H1 (cell line): ENCODE data around the gene ZNF528. TPM values are rescaled to one million over a fixed set of nuclear protein-coding genes. Genes with fewer than 3 reads are reported as not detected.

Experiments used
- CTCF ChIA-PET: fragments of 300-600 bp; sonication (Branson Sonifier 250); formaldehyde crosslinking; loops from one replicate; lab custom pipeline; 2021; ENCODE audit not compliant: partially characterized antibody; lab: Charles Lee
- POLR2A ChIA-PET: fragments of 300-600 bp; sonication (Branson Sonifier 250); formaldehyde crosslinking; loops from one replicate; lab custom pipeline; 2021; ENCODE audit warnings: inconsistent platforms; ENCODE audit not compliant: partially characterized antibody; lab: Charles Lee
- DNase-seq, 2 experiments: peaks; one replicate each; pipeline versions ENCODE4 v3.0.0 to v3.0.0-alpha.2; 2010 to 2022; ENCODE audit warnings: low spot score in 2 of 2, low read depth in 1 of 2, mixed read lengths in 1 of 2
- FAIRE-seq: peaks from 2 replicates; lab custom pipeline; 2011; peaks lifted over from hg19 to GRCh38; lab: Jason Lieb, UNC
- H2AFZ ChIP-seq: 2 replicates; pipeline ENCODE4 v1.8.1; 2012; ENCODE audit warnings: low read length, inconsistent platforms
- H2AK5ac ChIP-seq: 2 replicates; pipeline ENCODE4 v1.6.1; 2013; ENCODE audit warnings: low read depth, low read length
- H2BK120ac ChIP-seq: replicated peaks from 2 replicates; pipeline ENCODE3; 2013; ENCODE audit warnings: low read depth, low read length, inconsistent platforms
- H2BK12ac ChIP-seq: 2 replicates; pipeline ENCODE4 v1.6.1; 2013; ENCODE audit warnings: low read depth, low read length
- H2BK15ac ChIP-seq: 2 replicates; pipeline ENCODE4 v1.6.1; 2013; ENCODE audit warnings: low read length
- H2BK20ac ChIP-seq: 2 replicates; pipeline ENCODE4 v1.6.1; 2013; ENCODE audit warnings: low read length
- H2BK5ac ChIP-seq: 2 replicates; pipeline ENCODE4 v1.6.1; 2013; ENCODE audit warnings: low read depth, low read length
- H3K14ac ChIP-seq: 2 replicates; pipeline ENCODE4 v1.6.1; 2013; ENCODE audit warnings: inconsistent platforms; ENCODE audit not compliant: insufficient read length
- H3K18ac ChIP-seq: 2 replicates; pipeline ENCODE4 v1.6.1; 2013; ENCODE audit warnings: low read length; ENCODE audit errors: extremely low read depth
- H3K23ac ChIP-seq: 2 replicates; pipeline ENCODE4 v1.6.1; 2013; ENCODE audit warnings: inconsistent platforms; ENCODE audit not compliant: insufficient read length
- H3K23me2 ChIP-seq: 2 replicates; pipeline ENCODE4 v1.6.1; 2013; ENCODE audit warnings: low read depth, low read length
- H3K27ac ChIP-seq: 2 replicates; pipeline ENCODE4 v1.6.1; 2011; ENCODE audit warnings: low read depth, low read length, inconsistent platforms
- H3K27me3 ChIP-seq, 4 experiments: replicated peaks in 1 of 4; 1 replicate in 1 of 4; 2 replicates in 3 of 4; pipeline versions ENCODE4 v1.6.1 to v1.8.1; 2011 to 2013; ENCODE audit warnings: low read length in 3 of 4, mild to moderate bottlenecking in 3 of 4, inconsistent platforms in 2 of 4, mixed read lengths in 2 of 4, moderate library complexity in 1 of 4; ENCODE audit not compliant: control insufficient read depth in 3 of 4, insufficient read depth in 3 of 4; ENCODE audit errors: extremely low read depth in 1 of 4
- H3K36me3 ChIP-seq, 4 experiments: 2 replicates each; pipeline versions ENCODE4 v1.6.1 to v1.8.1; 2011 to 2013; ENCODE audit warnings: mild to moderate bottlenecking in 4 of 4, low read length in 3 of 4, moderate library complexity in 2 of 4, control low read depth in 1 of 4, inconsistent platforms in 1 of 4; ENCODE audit not compliant: insufficient read depth in 4 of 4, control insufficient read depth in 2 of 4
- H3K4ac ChIP-seq: replicated peaks from 2 replicates; pipeline ENCODE3; 2013; ENCODE audit warnings: low read length, low read depth, mixed read lengths, inconsistent platforms; ENCODE audit not compliant: insufficient read length
- H3K4me1 ChIP-seq, 4 experiments: replicated peaks in 1 of 4; 1 replicate in 1 of 4; 2 replicates in 3 of 4; pipeline versions ENCODE4 v1.6.1 to v1.8.1; 2011 to 2013; ENCODE audit warnings: low read length in 3 of 4, inconsistent platforms in 2 of 4, mixed read lengths in 1 of 4; ENCODE audit not compliant: insufficient read depth in 4 of 4, control insufficient read depth in 3 of 4
- H3K4me2 ChIP-seq, 2 experiments: 2 replicates each; pipeline versions ENCODE4 v1.6.1 to v1.8.1; 2011 to 2013; ENCODE audit warnings: low read depth in 2 of 2, low read length in 2 of 2, control low read depth in 1 of 2, inconsistent platforms in 1 of 2, mild to moderate bottlenecking in 1 of 2; ENCODE audit not compliant: insufficient read depth in 1 of 2
- H3K4me3 ChIP-seq, 4 experiments: fragments of 200-600, 300-600 bp in 1 of 4; sonication (generic), shearing (Covaris generic), sonication (Bioruptor Twin) in 1 of 4; 2 replicates each; pipeline versions ENCODE4 v1.5.1 to v1.8.1; 2011 to 2016; ENCODE audit warnings: low read length in 4 of 4, low read depth in 3 of 4, control low read depth in 2 of 4, inconsistent platforms in 2 of 4, mild to moderate bottlenecking in 2 of 4, mixed read lengths in 1 of 4, moderate library complexity in 1 of 4; ENCODE audit not compliant: insufficient read depth in 2 of 4; ENCODE audit errors: extremely low read depth in 1 of 4
- H3K56ac ChIP-seq: replicated peaks from 2 replicates; pipeline ENCODE3; 2013; ENCODE audit warnings: low read depth, mild to moderate bottlenecking, mixed read lengths, low read length, inconsistent platforms; ENCODE audit not compliant: insufficient read length
- H3K79me1 ChIP-seq: 2 replicates; pipeline ENCODE4 v1.6.1; 2013; ENCODE audit warnings: low read depth, low read length, control low read depth
- H3K79me2 ChIP-seq, 2 experiments: 2 replicates each; pipeline versions ENCODE4 v1.6.1 to v1.8.1; 2012 to 2013; ENCODE audit warnings: low read length in 2 of 2, mild to moderate bottlenecking in 2 of 2, inconsistent platforms in 1 of 2; ENCODE audit not compliant: insufficient read depth in 2 of 2, control insufficient read depth in 1 of 2
- H3K9ac ChIP-seq, 4 experiments: replicated peaks in 1 of 4; 1 replicate in 1 of 4; 2 replicates in 3 of 4; pipeline versions ENCODE4 v1.6.1 to v1.8.1; 2011 to 2013; ENCODE audit warnings: low read depth in 3 of 4, low read length in 3 of 4, control low read depth in 2 of 4, mild to moderate bottlenecking in 2 of 4, moderate library complexity in 2 of 4, inconsistent platforms in 1 of 4; ENCODE audit errors: extremely low read depth in 1 of 4
- H3K9me3 ChIP-seq, 2 experiments: 2 replicates each; pipeline versions ENCODE4 v1.6.1 to v1.8.1; 2012 to 2013; ENCODE audit warnings: mild to moderate bottlenecking in 2 of 2, moderate library complexity in 2 of 2, control low read depth in 1 of 2, inconsistent platforms in 1 of 2, low read depth in 1 of 2, low read length in 1 of 2, mixed read lengths in 1 of 2; ENCODE audit not compliant: insufficient read depth in 2 of 2
- H4K20me1 ChIP-seq, 2 experiments: replicated peaks in 1 of 2; 2 replicates each; pipeline versions ENCODE3 to v1.8.1; 2011 to 2013; ENCODE audit warnings: inconsistent platforms in 2 of 2, low read length in 2 of 2, mild to moderate bottlenecking in 1 of 2; ENCODE audit not compliant: insufficient read depth in 2 of 2, control insufficient read depth in 1 of 2
- H4K5ac ChIP-seq: 2 replicates; pipeline ENCODE4 v1.6.1; 2013; ENCODE audit warnings: low read length, low read depth, mixed read lengths, inconsistent platforms; ENCODE audit not compliant: insufficient read length
- H4K8ac ChIP-seq: 2 replicates; pipeline ENCODE4 v1.8.0; 2013; ENCODE audit warnings: mild to moderate bottlenecking, moderate library complexity, low read length, inconsistent platforms; ENCODE audit not compliant: insufficient read depth; ENCODE audit errors: extremely low read depth
- H4K91ac ChIP-seq: replicated peaks from 2 replicates; pipeline ENCODE3; 2013; ENCODE audit warnings: low read length, mixed read lengths, inconsistent platforms; ENCODE audit not compliant: insufficient read length
- CTBP2 ChIP-seq: IDR thresholded peaks from 2 replicates; pipeline ENCODE4 v1.7.0; 2011; ENCODE audit warnings: borderline replicate concordance, mild to moderate bottlenecking, moderate library complexity, mixed read lengths, low read length; ENCODE audit not compliant: insufficient read depth, insufficient read length
- CTCF ChIP-seq, 3 experiments: IDR thresholded peaks; 1 replicate in 2 of 3; 2 replicates in 1 of 3; pipeline versions ENCODE4 v1.5.1 to v1.6.1; 2011; ENCODE audit warnings: low read length in 3 of 3, mild to moderate bottlenecking in 3 of 3, inconsistent platforms in 2 of 3, low read depth in 1 of 3, moderate library complexity in 1 of 3; ENCODE audit not compliant: insufficient read depth in 1 of 3; ENCODE audit errors: control extremely low read depth in 1 of 3
- RAD21 ChIP-seq, 2 experiments: IDR thresholded peaks in 1 of 2; conservative IDR thresholded peaks in 1 of 2; 2 replicates each; pipeline ENCODE4 v1.6.1; 2011; ENCODE audit warnings: low read depth in 2 of 2, low read length in 2 of 2, improper control_type of control experiment in 1 of 2, inconsistent platforms in 1 of 2, mild to moderate bottlenecking in 1 of 2, moderate library complexity in 1 of 2
- WGBS, 2 experiments: shearing (Covaris generic) in 1 of 2; methylation state at CpG; one replicate each; pipeline versions ENCODE4 v1.1.6 to v1.1.7; 2013 to 2015; ENCODE audit warnings: low lambda C conversion rate in 2 of 2, mixed read lengths in 2 of 2, inconsistent platforms in 1 of 2, low coverage in 1 of 2, missing lambda C conversion rate in 1 of 2; ENCODE audit not compliant: insufficient replicate concordance in 2 of 2, insufficient coverage in 1 of 2, insufficient read length in 1 of 2; ENCODE audit errors: extremely low coverage in 1 of 2, missing lambda C conversion rate in 1 of 2; 5-methylcytosine and 5-hydroxymethylcytosine counted together
- polyA plus RNA-seq, 7 experiments: library from polyadenylated mRNA; depleted of rRNA in 3 of 7; stranded (reverse) in 5 of 7; unstranded in 2 of 7; fragments of >200 nt in 5 of 7; fragments of 200-250 nt in 2 of 7; gene quantifications; 1 replicate in 5 of 7; 2 replicates in 1 of 7; 4 replicates in 1 of 7; pipeline versions ENCODE4 v1.2.1 to v1.2.3, GENCODE V29; 2011 to 2013; ENCODE audit warnings: missing spikeins in 2 of 7, mixed read lengths in 2 of 7
- total RNA-seq: library from RNA; stranded (reverse); fragmentation: NEBNext Ultra II Directional; extraction: Animal tissue kit (Norgen Biotek cat#: 25700); gene quantifications from 2 replicates; pipeline ENCODE4 v1.2.1, GENCODE V29; 2021

Gene ZNF528
- total and polyA plus RNA-seq, 2 of the 8 experiments (the other 6 are each of a cell fraction or from before 2014, with no cell fraction given), result 0.58 to 4.2 TPM

- Histone ChIP-seq H2BK15ac (no peak overlapping the region), H3K9me3 (peaks cover 12 to 14% of the 10 kb centered on the region in 2 experiments), H3K79me1 (no peaks in the 10 kb centered on the region), H3K4me2 (no peak overlapping the region), H3K27me3 (no peaks in the 10 kb centered on the region), H2AK5ac (no peak overlapping the region), H2AFZ (no peak overlapping the region), H2BK20ac (no peak overlapping the region), H2BK5ac (no peak overlapping the region), H4K5ac (no peak overlapping the region), H3K23me2 (no peaks in the 10 kb centered on the region), H3K27ac (no peak overlapping the region), H3K4me3 (no peak overlapping the region), H4K20me1 (no peaks in the 10 kb centered on the region), H2BK12ac (no peak overlapping the region), H4K91ac (no peak overlapping the region), H3K4me1 (no peaks in the 10 kb centered on the region), H3K18ac (no peak overlapping the region), H3K9ac (no peak overlapping the region), H2BK120ac (no peak overlapping the region), H3K79me2 (no peaks in the 10 kb centered on the region), H3K23ac (no peak overlapping the region), H3K36me3 (peaks cover 0 to 16% (median 6%) of the 10 kb centered on the region in 4 experiments; a peak in 5 of 8 replicates), H3K56ac (no peak overlapping the region), H4K8ac (no peak overlapping the region), H3K4ac (no peak overlapping the region), H3K14ac (no peak overlapping the region)
- 43% methylated on average over 1 of the region's 1 CpG; no CpG with 5 or more reads in 1 of the 2 experiments for WGBS, 2 experiments
- CTCF ChIA-PET, result interaction anchor here (0.6 to 3.6 kb wide), 8 partner anchors 10 to 250 kb away, joined by 3 to 15 read pairs (median 3); no protein-coding TSS in a partner anchor
- POLR2A ChIA-PET, result interaction anchor here (0.7 to 0.8 kb wide), 2 partner anchors 22 to 63 kb away, joined by 3 to 4 read pairs; partner anchors contain the start of genes ZNF578 and ZNF880
- no peak for DNase-seq
- no peak for FAIRE-seq
- TF ChIP-seq CTCF (IDR thresholded peaks at IDR 0.05; ENCODE audit: control extremely low read depth in 1 of 3, insufficient read depth in 1 of 3, low read depth in 1 of 3, low read length in 3 of 3) (peak; percentile 28 to 47 (median 37); a peak in 3 of 4 replicates), RAD21 (IDR thresholded peaks at IDR 0.05 in 1 of 2, conservative IDR thresholded peaks at IDR 0.05 in 1 of 2; ENCODE audit: low read depth in 2 of 2, low read length in 2 of 2) (peak; percentile 58 to 62), CTBP2 (no peak)
Observed at GRCh38 chr19:52391135-52391534, 6.5 kb upstream of the ZNF528 start.
